OCI-LY3 (cell line): ENCODE results near the gene UNC119B.

Experiments
- H2AFZ ChIP-seq: fragments of 200-600, 300-600 bp; shearing (Covaris generic); 2 replicates; pipeline ENCODE4 v1.6.0; 2014; ENCODE audit warnings: antibody characterized with exemption, low read depth, low read length
- H3K27ac ChIP-seq: fragments of 200-600, 300-600 bp; sonication (generic); 2 replicates; pipeline ENCODE4 v1.5.1; 2014; ENCODE audit warnings: mild to moderate bottlenecking, low read length, moderate library complexity, mixed read lengths
- H3K27me3 ChIP-seq: fragments of 200-600, 300-600 bp; sonication (generic); 2 replicates; pipeline ENCODE4 v1.6.1; 2014; ENCODE audit warnings: low read depth, low read length, mixed read lengths
- H3K36me3 ChIP-seq: fragments of 200-600, 300-600 bp; sonication (generic); replicated peaks from 2 replicates; pipeline ENCODE3; 2014; ENCODE audit warnings: low read depth, low read length, mixed read lengths
- H3K4me1 ChIP-seq: fragments of 300-600, 200-600 bp; sonication (generic); 2 replicates; pipeline ENCODE4 v1.6.1; 2014; ENCODE audit warnings: low read length, mixed read lengths
- H3K4me2 ChIP-seq: fragments of 200-600, 300-600 bp; sonication (generic); 2 replicates; pipeline ENCODE4 v1.6.1; 2014; ENCODE audit warnings: low read length, mixed read lengths
- H3K4me3 ChIP-seq: fragments of 300-600, 200-600 bp; sonication (generic); 2 replicates; pipeline ENCODE4 v1.5.1; 2014; ENCODE audit warnings: antibody characterized with exemption, mild to moderate bottlenecking, low read length, moderate library complexity
- H3K79me2 ChIP-seq: fragments of 300-600, 200-600 bp; shearing (Covaris generic); 2 replicates; pipeline ENCODE4 v1.6.1; 2014; ENCODE audit warnings: mild to moderate bottlenecking, low read length, mixed read lengths
- H3K9ac ChIP-seq: fragments of 300-600, 200-600 bp; shearing (Covaris generic); 2 replicates; pipeline ENCODE4 v1.6.0; 2014; ENCODE audit warnings: mild to moderate bottlenecking, low read length, moderate library complexity
- H3K9me3 ChIP-seq: fragments of 200-600, 300-600 bp; shearing (Covaris generic); 2 replicates; pipeline ENCODE4 v1.6.1; 2014; ENCODE audit warnings: low read length, mixed read lengths; ENCODE audit not compliant: insufficient read depth
- H4K20me1 ChIP-seq: fragments of 200-600, 300-600 bp; sonication (generic); 2 replicates; pipeline ENCODE4 v1.6.1; 2016; ENCODE audit warnings: low read length, mixed read lengths; ENCODE audit not compliant: insufficient read depth
- CTCF ChIP-seq: fragments of 200-600, 300-600 bp; sonication (generic); IDR thresholded peaks from 2 replicates; pipeline ENCODE4 v1.5.1; 2014; ENCODE audit warnings: antibody characterized with exemption, low read length, low read depth
- EZH2phosphoT487 ChIP-seq: fragments of 200-600 bp; shearing (Covaris generic); IDR thresholded peaks from 2 replicates; pipeline ENCODE4 v1.6.1; 2018; ENCODE audit warnings: antibody characterized with exemption, mixed run types, low read depth

UNC119B gene

GRCh38 chr12:120699553-120699952, 10.7 kb upstream of the UNC119B start:
- Histone ChIP-seq H3K9ac (no peak overlapping the region), H2AFZ (no peak overlapping the region), H3K79me2 (peaks cover 8% of the 10 kb centered on the region), H4K20me1 (peaks cover 7% of the 10 kb centered on the region; the same call in 1 of the 2 replicates), H3K4me1 (peaks cover 29% of the 10 kb centered on the region), H3K4me3 (no peak overlapping the region), H3K27me3 (no peaks in the 10 kb centered on the region), H3K27ac (no peak overlapping the region), H3K9me3 (no peaks in the 10 kb centered on the region), H3K4me2 (no peak overlapping the region), H3K36me3 (peaks cover 82% of the 10 kb centered on the region)
- TF ChIP-seq EZH2phosphoT487 (no peak), CTCF (no peak)

- Histone ChIP-seq H3K27ac (no peak overlapping the region), H4K20me1 (peaks cover 5% of the 10 kb centered on the region; the same call in 1 of the 2 replicates), H3K9ac (no peak overlapping the region), H2AFZ (no peak overlapping the region), H3K4me3 (no peak overlapping the region), H3K4me2 (no peak overlapping the region), H3K4me1 (peaks cover 25% of the 10 kb centered on the region), H3K27me3 (no peaks in the 10 kb centered on the region), H3K9me3 (no peaks in the 10 kb centered on the region), H3K79me2 (peaks cover 5% of the 10 kb centered on the region; the same call in 1 of the 2 replicates), H3K36me3 (peaks cover 75% of the 10 kb centered on the region)
- no peak for TF ChIP-seq EZH2phosphoT487
- no peak for TF ChIP-seq CTCF
Measured at GRCh38 chr12:120700886-120701285, 9.4 kb upstream of the UNC119B start.

- H3K27ac ChIP-seq: no peak overlapping the region
- H3K4me3 ChIP-seq: no peak overlapping the region
- peaks cover 58% of the 10 kb centered on the region for H3K36me3 ChIP-seq
- no peaks in the 10 kb centered on the region for H3K9me3 ChIP-seq
- no peak overlapping the region for H3K4me2 ChIP-seq
- TF ChIP-seq CTCF (no peak), EZH2phosphoT487 (no peak)
- H2AFZ ChIP-seq: no peak overlapping the region
- no peaks in the 10 kb centered on the region for H4K20me1 ChIP-seq
- peaks cover 11% of the 10 kb centered on the region for H3K4me1 ChIP-seq
- no peaks in the 10 kb centered on the region; the same call in 1 of the 2 replicates for H3K79me2 ChIP-seq
- H3K9ac ChIP-seq: no peak overlapping the region
- no peaks in the 10 kb centered on the region for H3K27me3 ChIP-seq
Measured at GRCh38 chr12:120702637-120703036, 7.6 kb upstream of the UNC119B start.

- H3K27ac ChIP-seq: no peak overlapping the region
- H3K9me3 ChIP-seq: no peaks in the 10 kb centered on the region
- peaks cover 5% of the 10 kb centered on the region for H3K4me1 ChIP-seq
- TF ChIP-seq CTCF: no peak
- TF ChIP-seq EZH2phosphoT487: no peak
- no peak overlapping the region for H3K4me2 ChIP-seq
- H3K4me3 ChIP-seq: no peak overlapping the region
- H2AFZ ChIP-seq: no peak overlapping the region
- H3K9ac ChIP-seq: no peak overlapping the region
- H3K79me2 ChIP-seq: no peaks in the 10 kb centered on the region; the same call in 1 of the 2 replicates
- H3K27me3 ChIP-seq: no peaks in the 10 kb centered on the region
- H3K36me3 ChIP-seq: peaks cover 50% of the 10 kb centered on the region
- no peaks in the 10 kb centered on the region for H4K20me1 ChIP-seq
Measured at GRCh38 chr12:120703311-120703942, 6.8 kb upstream of the UNC119B start.
